ENCODE measurements around the gene BRPF3.
A peak's percentile ranks its signal among the peaks of the same experiment; 100 is the strongest.

The BRPF3 gene
- total RNA-seq, result 35.8 to 48.8 (median 39.2) reads per million in 3 donors

DNA sequence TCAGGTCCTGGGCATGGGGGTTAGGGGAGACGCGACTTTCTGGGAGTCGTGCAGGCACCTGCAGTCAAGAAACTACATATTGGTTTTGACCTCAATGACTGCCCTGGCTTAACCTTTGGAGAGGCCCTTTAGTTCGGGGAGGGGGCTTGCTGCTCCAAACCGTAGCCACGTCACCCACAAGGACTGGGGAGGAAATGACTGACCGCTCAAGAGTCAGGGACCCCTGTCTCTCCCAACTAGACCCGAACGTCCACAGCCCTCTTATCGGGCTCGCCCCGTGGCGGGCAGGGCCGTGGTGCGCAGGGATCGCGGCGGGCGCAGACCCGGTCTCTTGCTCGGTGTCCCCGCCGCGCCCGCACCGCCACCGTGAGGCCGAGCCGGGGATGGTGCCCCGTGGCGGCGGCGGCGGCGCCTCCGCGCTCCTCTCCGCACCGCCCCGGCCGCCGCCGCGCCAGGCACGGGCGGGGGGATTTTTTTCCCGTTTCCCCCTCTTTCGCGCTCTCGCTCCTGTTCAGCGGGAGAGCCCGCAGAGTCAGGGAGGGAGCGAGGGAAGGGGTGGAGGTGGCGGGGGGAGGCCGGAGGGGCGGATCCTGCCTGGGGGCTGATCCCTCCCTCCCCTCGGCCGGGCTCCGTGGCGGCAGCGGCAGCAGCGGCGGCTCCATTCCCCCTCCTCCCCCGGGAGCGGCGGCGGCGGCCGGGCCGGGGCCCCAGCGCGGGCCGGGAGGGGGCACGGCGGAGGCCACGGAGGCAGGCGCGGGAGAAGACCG lies at the start of gene BRPF3:
Gene BRPF3, plus strand, starts transcription at position 632 of the 767 bp plus-strand sequence. CDS start 3,579 bp downstream, outside the sequence.
- peak within 1 kb of the TSS; percentile 80 for H3K27ac ChIP-seq (ENCODE audit: insufficient read depth, low read length, poor library complexity, severe bottlenecking)
- H3K36me3 ChIP-seq (ENCODE audit: control insufficient read depth, insufficient read depth, low read length), result no peaks in the 10 kb centered on the region
- peaks cover 18% of the 10 kb centered on the region for H3K4me1 ChIP-seq (ENCODE audit: control insufficient read depth, insufficient read depth, low read length, poor library complexity, severe bottlenecking)
- H3K9me3 ChIP-seq (ENCODE audit: control insufficient read depth, low read length), result no peaks in the 10 kb centered on the region
- no peaks in the 10 kb centered on the region for H3K27me3 ChIP-seq (replicated peaks; ENCODE audit: control insufficient read depth, insufficient read depth, low read length, poor library complexity, severe bottlenecking)
- DNase-seq, result peak; percentile 49 to 68 (median 60)
- H3K4me3 ChIP-seq (ENCODE audit: insufficient read depth, low read depth, low read length, poor library complexity, severe bottlenecking), result peak within 1 kb of the TSS; percentile 64

DNA sequence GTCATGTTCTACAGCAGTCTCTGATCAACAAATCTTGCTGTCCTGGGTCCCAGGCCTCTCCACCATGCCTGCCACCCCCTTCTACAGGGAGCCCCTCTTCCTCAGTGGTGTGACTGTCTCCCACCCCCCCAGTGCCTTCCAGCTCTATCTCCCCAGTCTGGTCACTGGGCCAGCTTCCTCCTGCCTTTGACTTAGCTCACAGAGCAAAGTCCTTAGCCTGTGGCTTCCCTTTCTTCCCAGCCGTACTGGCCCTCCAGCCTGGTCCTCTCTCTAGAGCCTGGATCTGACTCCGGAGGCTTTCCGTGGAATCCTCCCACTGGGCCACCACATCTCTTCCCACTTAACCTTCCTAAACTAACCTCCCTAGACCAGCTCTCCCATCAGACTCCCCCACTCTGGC lies 49.2 kb upstream of the BRPF3 start:
- Histone ChIP-seq H3K4me3 (ENCODE audit: insufficient read depth, low read depth, low read length, poor library complexity, severe bottlenecking) (no peak overlapping the region), H3K9me3 (ENCODE audit: control insufficient read depth, low read length) (no peaks in the 10 kb centered on the region), H3K36me3 (ENCODE audit: control insufficient read depth, insufficient read depth, low read length) (no peaks in the 10 kb centered on the region), H3K27me3 (replicated peaks; ENCODE audit: control insufficient read depth, insufficient read depth, low read length, poor library complexity, severe bottlenecking) (no peaks in the 10 kb centered on the region), H3K4me1 (ENCODE audit: control insufficient read depth, insufficient read depth, low read length, poor library complexity, severe bottlenecking) (peaks cover 3% of the 10 kb centered on the region), H3K27ac (ENCODE audit: insufficient read depth, low read length, poor library complexity, severe bottlenecking) (no peak overlapping the region)
- no peak for DNase-seq

DNA sequence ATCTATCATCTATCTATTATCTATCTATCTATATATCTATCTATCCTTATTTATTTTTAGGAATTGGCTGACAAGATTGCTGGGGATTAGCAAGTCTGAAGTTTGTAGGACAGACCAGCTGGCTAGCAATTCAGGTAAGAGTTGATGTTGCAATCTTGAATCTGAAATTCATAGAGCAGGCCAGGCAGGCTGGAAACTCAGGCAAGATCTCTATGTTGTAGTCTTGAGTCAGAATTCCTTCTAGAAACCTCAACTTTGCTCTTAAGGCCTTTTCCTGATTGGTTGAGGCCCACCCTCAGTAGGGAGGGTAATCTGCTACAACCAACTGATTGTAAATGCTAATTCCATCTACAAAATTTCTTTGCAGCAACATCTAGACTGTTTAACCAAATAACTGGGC lies 47.1 kb upstream of the BRPF3 start:
- no peaks in the 10 kb centered on the region for H3K36me3 ChIP-seq (ENCODE audit: control insufficient read depth, insufficient read depth, low read length)
- H3K4me1 ChIP-seq (ENCODE audit: control insufficient read depth, insufficient read depth, low read length, poor library complexity, severe bottlenecking), result peaks cover 3% of the 10 kb centered on the region
- no peak overlapping the region for H3K27ac ChIP-seq (ENCODE audit: insufficient read depth, low read length, poor library complexity, severe bottlenecking)
- DNase-seq, result no peak
- no peaks in the 10 kb centered on the region for H3K27me3 ChIP-seq (replicated peaks; ENCODE audit: control insufficient read depth, insufficient read depth, low read length, poor library complexity, severe bottlenecking)
- no peaks in the 10 kb centered on the region for H3K9me3 ChIP-seq (ENCODE audit: control insufficient read depth, low read length)
- H3K4me3 ChIP-seq (ENCODE audit: insufficient read depth, low read depth, low read length, poor library complexity, severe bottlenecking), result no peak overlapping the region

DNA sequence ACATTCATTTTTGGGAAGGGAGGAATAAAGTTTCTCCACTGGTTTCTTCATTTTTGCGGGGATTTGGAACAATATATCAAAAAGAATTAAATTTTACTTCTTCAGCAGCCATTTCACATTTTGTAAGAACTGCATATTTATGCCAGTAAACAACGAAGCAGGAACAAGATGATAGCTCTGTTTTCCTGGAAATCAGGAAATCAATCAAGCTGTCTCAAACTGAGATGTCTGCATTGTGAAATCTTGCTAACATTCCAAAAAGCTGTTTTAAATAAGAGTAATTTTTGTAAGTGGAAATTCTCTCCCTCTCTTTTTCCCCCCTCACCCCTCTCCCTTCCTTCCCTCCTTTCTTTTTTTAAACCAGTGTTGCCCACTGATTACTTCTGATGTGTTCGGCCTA lies 46.3 kb upstream of the BRPF3 start:
- Histone ChIP-seq H3K4me1 (ENCODE audit: control insufficient read depth, insufficient read depth, low read length, poor library complexity, severe bottlenecking) (peaks cover 3% of the 10 kb centered on the region), H3K9me3 (ENCODE audit: control insufficient read depth, low read length) (no peaks in the 10 kb centered on the region), H3K27ac (ENCODE audit: insufficient read depth, low read length, poor library complexity, severe bottlenecking) (no peak overlapping the region), H3K36me3 (ENCODE audit: control insufficient read depth, insufficient read depth, low read length) (no peaks in the 10 kb centered on the region), H3K27me3 (replicated peaks; ENCODE audit: control insufficient read depth, insufficient read depth, low read length, poor library complexity, severe bottlenecking) (no peaks in the 10 kb centered on the region), H3K4me3 (ENCODE audit: insufficient read depth, low read depth, low read length, poor library complexity, severe bottlenecking) (no peak overlapping the region)
- DNase-seq, result no peak

DNA sequence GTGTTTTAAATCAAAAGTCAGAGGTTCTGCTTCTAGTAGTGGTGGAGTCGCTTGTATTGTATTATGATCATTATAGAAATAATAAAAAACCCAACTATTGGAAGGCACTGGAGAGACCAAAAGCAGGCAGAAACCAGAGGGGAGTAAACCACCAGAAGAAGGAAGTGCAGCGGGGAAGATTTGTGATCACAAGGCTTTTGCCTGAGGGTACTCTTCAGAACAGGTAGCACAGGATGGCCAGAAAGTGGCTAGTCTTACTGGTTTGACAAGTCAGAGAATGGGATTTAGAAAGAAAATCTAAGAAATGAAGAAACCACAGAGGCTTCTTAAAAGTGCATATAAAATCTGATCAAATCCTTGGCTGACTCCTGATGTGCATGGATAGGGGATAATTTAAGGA lies 42.3 kb upstream of the BRPF3 start:
- Histone ChIP-seq H3K4me1 (ENCODE audit: control insufficient read depth, insufficient read depth, low read length, poor library complexity, severe bottlenecking) (no peaks in the 10 kb centered on the region), H3K27me3 (replicated peaks; ENCODE audit: control insufficient read depth, insufficient read depth, low read length, poor library complexity, severe bottlenecking) (no peaks in the 10 kb centered on the region), H3K4me3 (ENCODE audit: insufficient read depth, low read depth, low read length, poor library complexity, severe bottlenecking) (no peak overlapping the region), H3K9me3 (ENCODE audit: control insufficient read depth, low read length) (no peaks in the 10 kb centered on the region), H3K36me3 (ENCODE audit: control insufficient read depth, insufficient read depth, low read length) (no peaks in the 10 kb centered on the region), H3K27ac (ENCODE audit: insufficient read depth, low read length, poor library complexity, severe bottlenecking) (no peak overlapping the region)
- DNase-seq, result no peak

DNA sequence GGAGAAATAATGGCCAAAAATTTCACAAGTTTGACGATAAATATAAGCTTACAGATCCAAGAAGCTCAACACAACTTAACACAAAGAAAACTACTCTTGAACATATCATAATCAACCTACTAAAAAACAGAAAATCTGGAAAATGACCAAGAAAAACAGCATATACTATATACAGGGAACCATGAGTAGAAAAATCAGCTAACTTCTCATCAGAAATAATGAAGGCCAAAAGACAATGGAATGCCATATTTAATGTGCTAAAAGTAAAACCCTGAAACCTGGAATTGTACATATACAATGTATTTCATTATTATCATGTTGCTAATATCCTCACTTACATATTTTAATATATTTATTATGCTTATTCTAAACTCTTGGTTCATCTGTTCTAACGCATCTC lies 40.9 kb upstream of the BRPF3 start:
- Histone ChIP-seq H3K27ac (ENCODE audit: insufficient read depth, low read length, poor library complexity, severe bottlenecking) (no peak overlapping the region), H3K36me3 (ENCODE audit: control insufficient read depth, insufficient read depth, low read length) (no peaks in the 10 kb centered on the region), H3K9me3 (ENCODE audit: control insufficient read depth, low read length) (no peaks in the 10 kb centered on the region), H3K4me1 (ENCODE audit: control insufficient read depth, insufficient read depth, low read length, poor library complexity, severe bottlenecking) (no peaks in the 10 kb centered on the region), H3K27me3 (replicated peaks; ENCODE audit: control insufficient read depth, insufficient read depth, low read length, poor library complexity, severe bottlenecking) (no peaks in the 10 kb centered on the region), H3K4me3 (ENCODE audit: insufficient read depth, low read depth, low read length, poor library complexity, severe bottlenecking) (no peak overlapping the region)
- no peak for DNase-seq

DNA sequence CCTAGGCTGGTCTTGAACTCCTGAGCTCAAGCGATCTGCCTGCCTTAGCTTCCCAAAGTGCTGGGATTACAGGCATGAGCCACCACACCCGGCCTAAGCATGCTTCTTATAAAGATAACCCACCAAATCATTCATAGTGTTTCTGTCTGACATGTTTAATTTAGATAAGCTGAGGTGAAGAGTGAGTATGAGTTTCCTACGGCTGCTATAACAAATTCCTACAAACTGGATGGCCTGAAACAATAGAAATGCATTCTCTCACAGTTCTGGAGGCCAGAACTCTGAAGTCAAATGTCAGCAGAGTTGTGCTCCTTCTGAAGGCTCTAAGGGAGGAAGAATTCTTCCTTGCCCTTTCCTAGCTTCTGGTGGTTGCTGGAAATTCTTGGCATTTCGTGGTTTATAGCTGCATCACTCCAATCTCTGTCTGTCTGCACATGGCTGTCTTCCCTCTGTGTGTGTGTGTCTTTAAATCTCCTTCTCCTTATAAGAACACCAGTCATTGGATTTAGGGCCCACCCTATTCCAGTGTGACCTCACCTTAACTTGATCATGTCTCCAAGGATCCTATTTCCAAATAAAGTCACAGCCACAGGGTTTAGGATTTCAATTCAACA lies 36.3 kb upstream of the BRPF3 start:
- Histone ChIP-seq H3K27me3 (replicated peaks; ENCODE audit: control insufficient read depth, insufficient read depth, low read length, poor library complexity, severe bottlenecking) (no peaks in the 10 kb centered on the region), H3K4me1 (ENCODE audit: control insufficient read depth, insufficient read depth, low read length, poor library complexity, severe bottlenecking) (no peaks in the 10 kb centered on the region), H3K4me3 (ENCODE audit: insufficient read depth, low read depth, low read length, poor library complexity, severe bottlenecking) (no peak overlapping the region), H3K36me3 (ENCODE audit: control insufficient read depth, insufficient read depth, low read length) (no peaks in the 10 kb centered on the region), H3K9me3 (ENCODE audit: control insufficient read depth, low read length) (no peaks in the 10 kb centered on the region), H3K27ac (ENCODE audit: insufficient read depth, low read length, poor library complexity, severe bottlenecking) (no peak overlapping the region)
- DNase-seq, result no peak

DNA sequence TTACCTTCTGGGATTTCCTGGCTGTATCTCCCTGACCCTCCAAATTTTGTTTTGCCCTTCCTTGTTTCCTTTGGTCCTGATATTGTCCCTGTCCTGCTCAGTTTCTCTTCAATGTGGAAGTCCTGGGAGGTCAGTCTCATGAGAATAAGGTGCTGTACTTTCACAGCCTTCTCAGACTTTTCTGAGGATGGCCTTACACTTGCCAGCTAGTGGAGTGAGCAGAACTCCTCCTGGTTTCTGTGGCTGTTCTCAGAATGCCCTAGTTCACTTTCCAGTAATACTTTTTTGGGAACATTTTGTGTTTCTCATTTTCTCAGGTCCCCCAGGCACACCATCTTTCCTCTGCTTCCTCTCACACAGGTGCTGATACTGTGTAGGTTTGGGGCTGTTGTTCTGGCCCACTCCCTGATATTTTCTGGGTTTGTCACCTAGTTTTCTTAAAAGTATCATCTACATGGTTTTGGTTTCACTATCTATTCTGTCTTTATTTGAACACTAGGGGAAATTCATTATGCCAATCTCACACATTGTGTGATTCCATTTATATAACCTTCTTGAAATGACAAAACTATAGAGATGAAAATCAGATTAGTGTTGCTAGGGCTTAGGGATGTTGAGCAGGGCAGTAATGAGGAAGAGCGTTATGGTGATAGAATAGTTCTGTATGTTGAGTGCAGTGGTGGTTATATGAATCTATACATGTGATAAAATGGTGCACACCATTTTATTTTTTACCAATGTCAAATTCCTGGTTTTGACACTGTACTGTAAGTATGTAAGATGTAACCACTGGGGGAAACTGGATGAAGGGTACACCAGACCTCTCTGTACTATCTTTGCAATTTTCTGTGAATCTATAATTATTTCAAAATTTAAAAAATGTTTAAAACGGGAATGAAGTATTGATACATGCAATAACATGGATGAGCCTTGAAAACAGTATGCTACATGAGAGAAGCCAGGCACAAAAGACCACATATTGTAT lies 27.2 kb upstream of the BRPF3 start:
- no peak overlapping the region for H3K27ac ChIP-seq (ENCODE audit: insufficient read depth, low read length, poor library complexity, severe bottlenecking)
- H3K27me3 ChIP-seq (replicated peaks; ENCODE audit: control insufficient read depth, insufficient read depth, low read length, poor library complexity, severe bottlenecking), result no peaks in the 10 kb centered on the region

DNA sequence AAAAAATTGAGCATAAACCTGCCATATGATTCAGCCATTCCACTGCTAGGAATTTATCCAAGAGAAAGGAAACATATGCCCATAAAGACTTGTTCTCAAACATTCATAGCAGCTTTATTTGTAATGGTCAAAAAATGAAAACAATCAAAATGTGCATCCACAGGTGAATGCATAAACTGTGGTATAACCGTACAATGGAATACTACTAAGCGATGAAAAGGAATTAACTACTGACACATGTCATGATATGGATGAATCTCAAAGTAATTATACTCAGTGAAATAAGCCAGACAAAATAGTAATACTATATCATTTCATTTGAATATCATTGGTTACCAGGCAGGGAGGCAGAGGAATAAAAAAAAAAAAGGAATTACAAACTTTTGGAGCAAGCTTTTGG lies 25.8 kb upstream of the BRPF3 start:
- DNase-seq, result no peak
- H3K4me1 ChIP-seq (ENCODE audit: control insufficient read depth, insufficient read depth, low read length, poor library complexity, severe bottlenecking), result no peaks in the 10 kb centered on the region
- no peaks in the 10 kb centered on the region for H3K36me3 ChIP-seq (ENCODE audit: control insufficient read depth, insufficient read depth, low read length)
- H3K27ac ChIP-seq (ENCODE audit: insufficient read depth, low read length, poor library complexity, severe bottlenecking), result no peak overlapping the region
- H3K27me3 ChIP-seq (replicated peaks; ENCODE audit: control insufficient read depth, insufficient read depth, low read length, poor library complexity, severe bottlenecking), result no peaks in the 10 kb centered on the region
- no peak overlapping the region for H3K4me3 ChIP-seq (ENCODE audit: insufficient read depth, low read depth, low read length, poor library complexity, severe bottlenecking)
- no peaks in the 10 kb centered on the region for H3K9me3 ChIP-seq (ENCODE audit: control insufficient read depth, low read length)

More for the DNA sequence above, 27.2 kb upstream of the BRPF3 start:
- Histone ChIP-seq H3K9me3 (ENCODE audit: control insufficient read depth, low read length) (no peaks in the 10 kb centered on the region), H3K36me3 (ENCODE audit: control insufficient read depth, insufficient read depth, low read length) (no peaks in the 10 kb centered on the region), H3K4me1 (ENCODE audit: control insufficient read depth, insufficient read depth, low read length, poor library complexity, severe bottlenecking) (no peaks in the 10 kb centered on the region), H3K4me3 (ENCODE audit: insufficient read depth, low read depth, low read length, poor library complexity, severe bottlenecking) (no peak overlapping the region)
- DNase-seq, result no peak
